ENCODE data around the gene MACROD2.

DNA sequence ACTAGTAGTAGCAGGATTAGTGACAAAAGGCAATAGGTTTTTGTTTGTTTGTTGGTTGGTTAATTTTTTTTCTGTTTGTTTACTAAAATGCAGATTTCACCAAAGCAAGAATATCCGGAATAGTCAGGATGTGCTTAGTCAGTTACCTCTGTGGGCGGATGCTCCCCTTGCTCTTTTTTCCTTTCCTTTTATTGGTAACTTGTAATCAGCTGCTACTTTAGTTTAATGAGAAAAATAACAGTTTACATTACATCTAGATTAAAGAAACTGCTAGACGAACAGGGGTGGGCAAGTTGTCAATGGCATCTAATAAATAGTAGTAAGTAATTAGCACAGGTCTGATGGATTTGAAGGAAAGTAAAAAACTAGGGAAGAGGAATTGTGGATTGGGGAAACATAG, 989.0 kb downstream of the MACROD2 start:
- TF ChIP-seq, protein P1, sequence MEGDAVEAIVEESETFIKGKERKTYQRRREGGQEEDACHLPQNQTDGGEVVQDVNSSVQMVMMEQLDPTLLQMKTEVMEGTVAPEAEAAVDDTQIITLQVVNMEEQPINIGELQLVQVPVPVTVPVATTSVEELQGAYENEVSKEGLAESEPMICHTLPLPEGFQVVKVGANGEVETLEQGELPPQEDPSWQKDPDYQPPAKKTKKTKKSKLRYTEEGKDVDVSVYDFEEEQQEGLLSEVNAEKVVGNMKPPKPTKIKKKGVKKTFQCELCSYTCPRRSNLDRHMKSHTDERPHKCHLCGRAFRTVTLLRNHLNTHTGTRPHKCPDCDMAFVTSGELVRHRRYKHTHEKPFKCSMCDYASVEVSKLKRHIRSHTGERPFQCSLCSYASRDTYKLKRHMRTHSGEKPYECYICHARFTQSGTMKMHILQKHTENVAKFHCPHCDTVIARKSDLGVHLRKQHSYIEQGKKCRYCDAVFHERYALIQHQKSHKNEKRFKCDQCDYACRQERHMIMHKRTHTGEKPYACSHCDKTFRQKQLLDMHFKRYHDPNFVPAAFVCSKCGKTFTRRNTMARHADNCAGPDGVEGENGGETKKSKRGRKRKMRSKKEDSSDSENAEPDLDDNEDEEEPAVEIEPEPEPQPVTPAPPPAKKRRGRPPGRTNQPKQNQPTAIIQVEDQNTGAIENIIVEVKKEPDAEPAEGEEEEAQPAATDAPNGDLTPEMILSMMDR (conservative IDR thresholded peaks at IDR 0.05; ENCODE audit: low read depth, low read length): no peak
- TF ChIP-seq EZH2 (IDR thresholded peaks at IDR 0.05; ENCODE audit: borderline replicate concordance, low read depth, low read length, poor library complexity, severe bottlenecking): no peak
